Naive thymus-derived CD4-positive, alpha-beta T cell (primary cell): ENCODE data around the gene MEIG1. TPM values are rescaled to one million over a fixed set of nuclear protein-coding genes. Genes with fewer than 3 reads are reported as not detected.
A peak's percentile ranks its signal among the peaks of the same experiment; 100 is the strongest.
"Not testable (repeated sequence)": the region's sequence is repeated elsewhere in the genome, so short reads cannot be mapped to it uniquely, and the experiment has no call there.

Source experiments
- ATAC-seq: fragments of 150-1000 bp; cut with Tn5 transposase; 2 replicates; pipeline ENCODE4 v1.10.0; 2021; ENCODE audit warnings: mild to moderate bottlenecking, moderate library complexity
- CTCF ChIA-PET: fragments of 350-600 bp; sonication (Branson Sonifier 250); formaldehyde crosslinking; loops from one replicate; lab custom pipeline; 2021; ENCODE audit warnings: antibody characterized with exemption; lab: Charles Lee
- POLR2A ChIA-PET: fragments of 350-600 bp; sonication (Branson Sonifier 250); formaldehyde crosslinking; loops from one replicate; lab custom pipeline; 2021; ENCODE audit warnings: antibody characterized with exemption, inconsistent platforms; lab: Charles Lee
- DNase-seq, 9 donors: peaks; one replicate each; pipeline versions ENCODE4 v3.0.0 to v3.0.0-alpha.2; 2020 to 2022; ENCODE audit warnings: mixed read lengths in 1 of 9
- H3K27ac ChIP-seq: one replicate; pipeline ENCODE4 v1.7.0; 2013; ENCODE audit warnings: mild to moderate bottlenecking, low read depth, low read length, moderate library complexity
- H3K27me3 ChIP-seq, 2 donors: one replicate each; pipeline ENCODE4 v1.7.0; 2013; ENCODE audit warnings: low read length in 2 of 2, mild to moderate bottlenecking in 2 of 2, moderate library complexity in 2 of 2; ENCODE audit not compliant: control insufficient read depth in 2 of 2, insufficient read depth in 2 of 2
- H3K36me3 ChIP-seq, 3 experiments: 1 replicate in 2 of 3; 2 replicates in 1 of 3; pipeline ENCODE4 v1.7.0; 2013; ENCODE audit warnings: low read length in 3 of 3, mild to moderate bottlenecking in 3 of 3, moderate library complexity in 1 of 3; ENCODE audit not compliant: insufficient read depth in 3 of 3, control insufficient read depth in 2 of 3
- H3K4me1 ChIP-seq, 2 donors: one replicate each; pipeline ENCODE4 v1.7.0; 2013; ENCODE audit warnings: low read length in 2 of 2, mild to moderate bottlenecking in 2 of 2, moderate library complexity in 1 of 2; ENCODE audit not compliant: control insufficient read depth in 2 of 2, insufficient read depth in 2 of 2
- H3K4me3 ChIP-seq: 2 replicates; pipeline ENCODE4 v1.7.0; 2013; ENCODE audit warnings: mild to moderate bottlenecking, low read length
- H3K9me3 ChIP-seq, 3 experiments: 1 replicate in 2 of 3; 2 replicates in 1 of 3; pipeline ENCODE4 v1.7.0; 2013; ENCODE audit warnings: low read length in 3 of 3; ENCODE audit not compliant: control insufficient read depth in 2 of 3
- H3K27ac Mint-ChIP-seq, 9 donors: one replicate each; pipeline ENCODE4 v1.8.0; 2020 to 2022; ENCODE audit warnings: mixed read lengths in 9 of 9, mild to moderate bottlenecking in 8 of 9, moderate library complexity in 5 of 9, inconsistent platforms in 2 of 9
- H3K27me3 Mint-ChIP-seq, 5 donors: one replicate each; pipeline ENCODE4 v1.8.0; 2021 to 2022; ENCODE audit warnings: mixed read lengths in 5 of 5, mild to moderate bottlenecking in 1 of 5
- H3K36me3 Mint-ChIP-seq, 5 donors: one replicate each; pipeline ENCODE4 v1.8.0; 2020 to 2022; ENCODE audit warnings: mixed read lengths in 5 of 5, mild to moderate bottlenecking in 3 of 5, inconsistent platforms in 1 of 5
- H3K4me1 Mint-ChIP-seq, 7 donors: one replicate each; pipeline ENCODE4 v1.8.0; 2020 to 2022; ENCODE audit warnings: mixed read lengths in 7 of 7, mild to moderate bottlenecking in 3 of 7, inconsistent platforms in 1 of 7
- H3K4me3 Mint-ChIP-seq, 10 donors: one replicate each; pipeline ENCODE4 v1.8.0; 2020 to 2022; ENCODE audit warnings: mild to moderate bottlenecking in 10 of 10, mixed read lengths in 10 of 10, moderate library complexity in 6 of 10, inconsistent platforms in 2 of 10
- H3K9me3 Mint-ChIP-seq, 11 donors: one replicate each; pipeline ENCODE4 v1.8.0; 2020 to 2022; ENCODE audit warnings: mixed read lengths in 11 of 11, mild to moderate bottlenecking in 4 of 11, inconsistent platforms in 1 of 11, moderate library complexity in 1 of 11
- intact Hi-C, 2 donors: fragments of 100-400 bp; cut with micrococcal nuclease; formaldehyde crosslinking; loops; one replicate each; pipeline ENCODE4 v1.15.1; 2023
- polyA plus RNA-seq, 2 donors: library from polyadenylated mRNA; unstranded; fragments of 300-500 nt; fragmentation: Illumina TruSeq; gene quantifications; one replicate each; pipeline ENCODE4 v1.2.3, GENCODE V29; 2021
- total RNA-seq, 6 experiments: library from RNA in 5 of 6; stranded (reverse) in 5 of 6; gene quantifications; 1 replicate in 5 of 6; 2 replicates in 1 of 6; pipeline ENCODE4 v1.2.3 and lab custom pipeline; 2021 to 2026

MEIG1 gene
- total and polyA plus RNA-seq, 7 experiments from 2014 or later: 1.2 to 1.9 (median 1.3) TPM; not detected in 4

DNA sequence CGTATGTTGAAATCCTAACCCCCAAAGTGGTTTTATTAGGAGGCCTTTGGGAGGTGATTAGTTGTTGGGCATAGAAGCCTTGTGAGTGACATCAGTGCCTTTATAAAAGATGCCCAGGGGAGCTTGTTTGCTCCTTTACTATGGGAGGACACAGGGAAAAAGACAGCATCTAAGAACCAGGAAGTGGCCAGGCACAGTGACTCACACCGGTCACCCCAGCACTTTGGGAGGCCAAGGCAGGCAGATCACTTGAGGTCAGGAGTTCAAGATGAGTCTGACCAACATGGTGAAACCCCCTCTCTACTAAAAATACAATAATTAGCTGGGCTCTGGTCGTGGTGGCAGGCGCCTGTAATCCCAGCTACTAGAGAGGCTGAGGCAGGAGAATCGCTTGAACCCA is 61.8 kb downstream of the MEIG1 start:
- H3K27ac Mint-ChIP-seq, H3K36me3 Mint-ChIP-seq, intact Hi-C loops, H3K27ac ChIP-seq, H3K36me3 ChIP-seq, POLR2A ChIA-PET, H3K4me1 ChIP-seq, H3K4me3 Mint-ChIP-seq, H3K4me1 Mint-ChIP-seq, CTCF ChIA-PET, H3K27me3 Mint-ChIP-seq, DNase-seq, H3K9me3 Mint-ChIP-seq, H3K4me3 ChIP-seq, H3K27me3 ChIP-seq, H3K9me3 ChIP-seq: not testable (repeated sequence)
- peak; percentile 40 for ATAC-seq

Other genes starting within 250 kb of the MEIG1 start
- gene FAM107B, start 184.5 kb upstream of the MEIG1 start, total RNA-seq: 100 to 1,000 TPM; 167 to 231 (median 189) TPM
- 100 to 1,000 TPM; 213 to 236 TPM for gene FAM107B, start 184.5 kb upstream of the MEIG1 start, polyA plus RNA-seq
- 1 to 10 TPM; 1.0 to 8.4 (median 4.9) TPM for gene CDNF, start 121.4 kb upstream of the MEIG1 start, total RNA-seq
- 1 to 10 TPM; 3.0 to 5.3 TPM for gene CDNF, start 121.4 kb upstream of the MEIG1 start, polyA plus RNA-seq
- 10 to 100 TPM; 14.1 to 23.8 (median 17.6) TPM for gene HSPA14, start 121.1 kb upstream of the MEIG1 start, total RNA-seq
- 10 to 100 TPM; 14.9 to 18.2 TPM for gene HSPA14, start 121.1 kb upstream of the MEIG1 start, polyA plus RNA-seq
- gene MSANTD7, start 121.1 kb upstream of the MEIG1 start, total RNA-seq: 10 to 100 TPM; 16.2 to 31.4 (median 21.9) TPM
- gene MSANTD7, start 121.1 kb upstream of the MEIG1 start, polyA plus RNA-seq: 1 to 10 TPM; 7.6 to 8.3 TPM
- 10 to 100 TPM in 1 of 5 experiments, 1 to 10 TPM in 4; 2.4 to 25.0 (median 6.8) TPM for gene SUV39H2, start 80.5 kb upstream of the MEIG1 start, total RNA-seq
- 1 to 10 TPM; 6.4 to 7.2 TPM for gene SUV39H2, start 80.5 kb upstream of the MEIG1 start, polyA plus RNA-seq
- gene DCLRE1C, start 5.3 kb upstream of the MEIG1 start, total RNA-seq: 10 to 100 TPM; 16.4 to 38.7 (median 24.2) TPM
- gene DCLRE1C, start 5.3 kb upstream of the MEIG1 start, polyA plus RNA-seq: 10 to 100 TPM; 18.1 to 32.1 TPM
- 1 to 10 TPM in 1 of 5 experiments, not detected in 4; 3.0 TPM for gene OLAH, start 84.6 kb downstream of the MEIG1 start, total RNA-seq
- not detected for gene OLAH, start 84.6 kb downstream of the MEIG1 start, polyA plus RNA-seq
- gene ACBD7, start 129.4 kb downstream of the MEIG1 start, total RNA-seq: 1 to 10 TPM in 1 of 5 experiments, under 1 TPM in 3, not detected in 1; 0.27 to 1.5 (median 0.60) TPM
- under 1 TPM in 1 of 2 donors, not detected in 1; 0.43 TPM for gene ACBD7, start 129.4 kb downstream of the MEIG1 start, polyA plus RNA-seq
- 10 to 100 TPM in 4 of 5 experiments, 1 to 10 TPM in 1; 7.6 to 22.4 (median 16.0) TPM for gene RPP38, start 138.0 kb downstream of the MEIG1 start, total RNA-seq
- 10 to 100 TPM; 16.6 to 36.3 TPM for gene RPP38, start 138.0 kb downstream of the MEIG1 start, polyA plus RNA-seq
- gene NMT2, start 209.3 kb downstream of the MEIG1 start, total RNA-seq: 10 to 100 TPM; 23.2 to 81.4 (median 39.1) TPM
- 10 to 100 TPM; 43.8 TPM for gene NMT2, start 209.3 kb downstream of the MEIG1 start, polyA plus RNA-seq